Activated CD4-positive, CD25-positive, alpha-beta regulatory T cell treated with anti-CD3 and anti-CD28 coated beads, Interleukin-2, amount 50 U/mL, for 72 hours (primary cell): ENCODE data around the gene PPP4C.

Experiments
- DNase-seq: peaks from one replicate; pipeline ENCODE4 v3.0.0; 2021

PPP4C gene

GRCh38 chr16:30060346-30060745 lies 15.4 kb upstream of the PPP4C start:
- DNase-seq: no peak

- no peak for DNase-seq
Measured at GRCh38 chr16:30060836-30061554, 14.8 kb upstream of the PPP4C start.

- no peak for DNase-seq
Measured at GRCh38 chr16:30063278-30063892, 12.4 kb upstream of the PPP4C start.

GRCh38 chr16:30063893-30064728 lies 11.7 kb upstream of the PPP4C start:
- DNase-seq: peak; percentile 67

- no peak for DNase-seq
Measured at GRCh38 chr16:30064729-30065101, 11.1 kb upstream of the PPP4C start.

GRCh38 chr16:30065102-30065942 lies 10.5 kb upstream of the PPP4C start, which contains the start of gene ALDOA:
Gene ALDOA (plus strand): TSS chr16:30065760. CDS start chr16:30066898, 1,138 bp downstream.
- peak; percentile 95 for DNase-seq

GRCh38 chr16:30065943-30066760 lies 9.6 kb upstream of the PPP4C start:
- DNase-seq: no peak

- DNase-seq: no peak
Measured at GRCh38 chr16:30066761-30067583, 8.8 kb upstream of the PPP4C start.

- DNase-seq: no peak
Measured at GRCh38 chr16:30067584-30067916, 8.2 kb upstream of the PPP4C start.

- DNase-seq: no peak
Measured at GRCh38 chr16:30068333-30068732, 7.5 kb upstream of the PPP4C start.

- DNase-seq: no peak
Measured at GRCh38 chr16:30068750-30069610, 6.8 kb upstream of the PPP4C start.

- no peak for DNase-seq
Measured at GRCh38 chr16:30069611-30070462, 6.0 kb upstream of the PPP4C start.

- DNase-seq: no peak
Measured at GRCh38 chr16:30070490-30070889, 5.3 kb upstream of the PPP4C start.

GRCh38 chr16:30076276-30076791 lies 540 bp downstream of the PPP4C start:
- peak; percentile 45 for DNase-seq

- DNase-seq: no peak
Measured at GRCh38 chr16:30077656-30078055, 1.9 kb downstream of the PPP4C start.

- no peak for DNase-seq
Measured at GRCh38 chr16:30078744-30079143, 3.0 kb downstream of the PPP4C start.

GRCh38 chr16:30079480-30079879 lies 3.7 kb downstream of the PPP4C start:
- DNase-seq: no peak

GRCh38 chr16:30082545-30083090 lies 6.8 kb downstream of the PPP4C start:
- DNase-seq: no peak
